Islet precursor cell (in vitro differentiated cells): ENCODE data around the gene GPR15LG.
"Not testable (repeated sequence)": the region's sequence is repeated elsewhere in the genome, so short reads cannot be mapped to it uniquely, and the experiment has no call there.

Experiments
- DNase-seq: peaks from one replicate; pipeline ENCODE4 v3.0.0-alpha.2; 2018

The GPR15LG gene

GRCh38 chr10:84166620-84167288 lies 6.8 kb upstream of the GPR15LG start:
- DNase-seq: peak; percentile 23

- DNase-seq: not testable (repeated sequence)
Measured at GRCh38 chr10:84167289-84167653, 6.3 kb upstream of the GPR15LG start.

GRCh38 chr10:84168382-84168781 lies 5.2 kb upstream of the GPR15LG start:
- DNase-seq: peak; percentile 31

GRCh38 chr10:84171237-84171636 lies 2.4 kb upstream of the GPR15LG start:
- DNase-seq: not testable (repeated sequence)

- peak; percentile 44 for DNase-seq
Measured at GRCh38 chr10:84171700-84172466, 1.7 kb upstream of the GPR15LG start.

GRCh38 chr10:84172467-84173356 lies 889 bp upstream of the GPR15LG start:
- DNase-seq: peak; percentile 32

- peak; percentile 18 for DNase-seq
Measured at GRCh38 chr10:84175436-84175835, 1.8 kb downstream of the GPR15LG start.

GRCh38 chr10:84176351-84176750 lies 2.8 kb downstream of the GPR15LG start:
- peak; percentile 42 for DNase-seq

- peak; percentile 51 for DNase-seq
Measured at GRCh38 chr10:84176836-84177474, 3.4 kb downstream of the GPR15LG start.

GRCh38 chr10:84177541-84178141 lies 4.0 kb downstream of the GPR15LG start:
- peak; percentile 50 for DNase-seq

- DNase-seq: no peak
Measured at GRCh38 chr10:84178160-84178609, 4.6 kb downstream of the GPR15LG start.

GRCh38 chr10:84179059-84179710 lies 5.6 kb downstream of the GPR15LG start:
- peak; percentile 46 for DNase-seq

- DNase-seq: not testable (repeated sequence)
Measured at GRCh38 chr10:84180386-84180785, 6.8 kb downstream of the GPR15LG start.

- DNase-seq: no peak
Measured at GRCh38 chr10:84181631-84182030, 8.0 kb downstream of the GPR15LG start.

GRCh38 chr10:84184517-84184916 lies 10.9 kb downstream of the GPR15LG start:
- DNase-seq: peak; percentile 34

GRCh38 chr10:84185526-84186175 lies 12.1 kb downstream of the GPR15LG start:
- peak; percentile 46 for DNase-seq

GRCh38 chr10:84188815-84189214 lies 15.2 kb downstream of the GPR15LG start:
- peak; percentile 25 for DNase-seq

GRCh38 chr10:84190621-84191020 lies 17.0 kb downstream of the GPR15LG start:
- DNase-seq: peak; percentile 33

- peak; percentile 37 for DNase-seq
Measured at GRCh38 chr10:84191106-84191505, 17.5 kb downstream of the GPR15LG start.

- DNase-seq: peak; percentile 28
Measured at GRCh38 chr10:84193327-84193726, 19.7 kb downstream of the GPR15LG start.

- no peak for DNase-seq
Measured at GRCh38 chr10:84193846-84194423, 20.3 kb downstream of the GPR15LG start.
